GM18526 (cell line): ENCODE measurements around the gene JDP2.

Experiments used
- POLR2A ChIP-seq: IDR thresholded peaks from 3 replicates; pipeline ENCODE4 v1.6.1; 2011; ENCODE audit not compliant: insufficient read length; ENCODE audit errors: extremely low read depth

Gene JDP2

GRCh38 chr14:75442166-75442565 lies 14.3 kb downstream of the JDP2 start:
- TF ChIP-seq POLR2A: no peak

- no peak for TF ChIP-seq POLR2A
These were observed 14.8 kb downstream of the JDP2 start for GRCh38 chr14:75442642-75443041.

- no peak for TF ChIP-seq POLR2A
These were observed 15.6 kb downstream of the JDP2 start for GRCh38 chr14:75443203-75443969.

- no peak for TF ChIP-seq POLR2A
These were observed 17.4 kb downstream of the JDP2 start for GRCh38 chr14:75445236-75445635.

- TF ChIP-seq POLR2A: no peak
These were observed 18.1 kb downstream of the JDP2 start for GRCh38 chr14:75445963-75446362.

- TF ChIP-seq POLR2A: no peak
These were observed 18.6 kb downstream of the JDP2 start for GRCh38 chr14:75446447-75446846.

GRCh38 chr14:75448209-75448608 lies 20.4 kb downstream of the JDP2 start:
- no peak for TF ChIP-seq POLR2A

- no peak for TF ChIP-seq POLR2A
These were observed 21.2 kb downstream of the JDP2 start for GRCh38 chr14:75449036-75449435.

- TF ChIP-seq POLR2A: no peak
These were observed 21.9 kb downstream of the JDP2 start for GRCh38 chr14:75449696-75450095.

GRCh38 chr14:75450381-75451276 lies 22.8 kb downstream of the JDP2 start:
- TF ChIP-seq POLR2A: no peak

- no peak for TF ChIP-seq POLR2A
These were observed 24.5 kb downstream of the JDP2 start for GRCh38 chr14:75452324-75452723.

- TF ChIP-seq POLR2A: no peak
These were observed 25.3 kb downstream of the JDP2 start for GRCh38 chr14:75452900-75453816.

GRCh38 chr14:75453817-75454434 lies 26.1 kb downstream of the JDP2 start:
- TF ChIP-seq POLR2A: no peak

- no peak for TF ChIP-seq POLR2A
These were observed 27.2 kb downstream of the JDP2 start for GRCh38 chr14:75454963-75455546.
